Lower leg skin (tissue), 4 donors: ENCODE measurements around the gene HLA-DRA. TPM values are rescaled to one million over a fixed set of nuclear protein-coding genes. Genes with fewer than 3 reads are reported as not detected.

Experiments
- DNase-seq, 2 donors: peaks; one replicate each; pipeline ENCODE4 v3.0.0-alpha.2; 2019; ENCODE audit warnings: low spot score in 2 of 2
- H3K4me3 ChIP-seq: fragments of 200-600 bp; sonication (generic); 2 replicates; pipeline ENCODE4 v1.5.1; 2017; ENCODE audit warnings: mild to moderate bottlenecking, low read depth; ENCODE audit not compliant: poor library complexity, severe bottlenecking
- CTCF ChIP-seq, 3 donors: fragments of 450-650 bp; IDR thresholded peaks; one replicate each; pipeline ENCODE4 v1.5.1; 2016; ENCODE audit warnings: antibody characterized with exemption in 3 of 3, mild to moderate bottlenecking in 3 of 3, moderate library complexity in 2 of 3
- POLR2A ChIP-seq, 2 donors: fragments of 450-650 bp; IDR thresholded peaks; one replicate each; pipeline ENCODE4 v1.6.1; 2016 to 2017; ENCODE audit warnings: antibody characterized with exemption in 2 of 2, mild to moderate bottlenecking in 1 of 2, moderate library complexity in 1 of 2
- WGBS, 2 donors: methylation state at CpG; one replicate each; pipeline ENCODE4 v1.1.5; 2018; 5-methylcytosine and 5-hydroxymethylcytosine counted together
- intact Hi-C: fragments of 100-400 bp; cut with DNase I; formaldehyde crosslinking; loops from one replicate; pipeline ENCODE4 v1.15.0; 2023; ENCODE audit warnings: low total_unique reads
- total RNA-seq, 4 donors: library from RNA; depleted of rRNA; stranded (reverse); fragments of >200 nt; gene quantifications; one replicate each; pipeline ENCODE4 v1.1.0, GENCODE V29; 2016

The HLA-DRA gene
- total RNA-seq, 4 donors from 2014 or later, result 164 to 274 (median 229) TPM

- no peak overlapping the region for H3K4me3 ChIP-seq
- WGBS, 2 donors, result 77 to 89% methylated on average over 7 of the region's 7 CpGs
- intact Hi-C loops, result no loop called here
- DNase-seq, result no peak
- TF ChIP-seq CTCF (IDR thresholded peaks at IDR 0.05), result no peak
- TF ChIP-seq POLR2A (IDR thresholded peaks at IDR 0.05), result no peak
Measured at GRCh38 chr6:32442243-32442667, 2.6 kb downstream of the HLA-DRA start.

- H3K4me3 ChIP-seq, result no peak overlapping the region
- no peak for TF ChIP-seq CTCF (IDR thresholded peaks at IDR 0.05)
- TF ChIP-seq POLR2A (IDR thresholded peaks at IDR 0.05), result no peak
- DNase-seq, result no peak
- intact Hi-C loops, result no loop called here
- WGBS, 2 donors, result 74 to 79% methylated on average over 8 of the region's 8 CpGs
Measured at GRCh38 chr6:32442977-32443552, 3.4 kb downstream of the HLA-DRA start.

- H3K4me3 ChIP-seq, result no peak overlapping the region
- TF ChIP-seq POLR2A (IDR thresholded peaks at IDR 0.05), result no peak
- no peak for TF ChIP-seq CTCF (IDR thresholded peaks at IDR 0.05)
- WGBS, 2 donors, result 89 to 94% methylated on average over 2 of the region's 2 CpGs
- intact Hi-C loops, result no loop called here
- DNase-seq, result no peak
Measured at GRCh38 chr6:32444433-32444832, 4.7 kb downstream of the HLA-DRA start.

- DNase-seq, result no peak
- no peak for TF ChIP-seq CTCF (IDR thresholded peaks at IDR 0.05)
- no peak for TF ChIP-seq POLR2A (IDR thresholded peaks at IDR 0.05)
- WGBS, 2 donors, result 57 to 59% methylated on average over 3 of the region's 3 CpGs
- H3K4me3 ChIP-seq, result no peak overlapping the region
- intact Hi-C loops, result no loop called here
Measured at GRCh38 chr6:32445321-32445854, 5.7 kb downstream of the HLA-DRA start.

- intact Hi-C loops, result no loop called here
- no peak overlapping the region for H3K4me3 ChIP-seq
- no peak for DNase-seq
- TF ChIP-seq POLR2A (IDR thresholded peaks at IDR 0.05) (no peak), CTCF (IDR thresholded peaks at IDR 0.05) (no peak)
Measured at GRCh38 chr6:32447932-32448331, 8.2 kb downstream of the HLA-DRA start.
